Activated CD8-positive, alpha-beta T cell treated with anti-CD3 and anti-CD28 coated beads for 36 hours (primary cell): Measurements from ENCODE around the gene GSTT2. TPM values are rescaled to one million over a fixed set of nuclear protein-coding genes. Genes with fewer than 3 reads are reported as not detected.
"Not testable (repeated sequence)": the region's sequence is repeated elsewhere in the genome, so short reads cannot be mapped to it uniquely, and the experiment has no call there.

Experiments used
- ATAC-seq: fragments of 200-7000 bp; cut with Tn5 transposase; one replicate; pipeline ENCODE4 v1.10.0; 2021; ENCODE audit warnings: mild to moderate bottlenecking, moderate library complexity
- CTCF ChIA-PET: fragments of 350-600 bp; sonication (Branson Sonifier 250); formaldehyde crosslinking; loops from one replicate; lab custom pipeline; 2021; ENCODE audit warnings: antibody characterized with exemption; lab: Charles Lee
- POLR2A ChIA-PET: fragments of 350-600 bp; sonication (Branson Sonifier 250); formaldehyde crosslinking; loops from one replicate; lab custom pipeline; 2021; ENCODE audit warnings: antibody characterized with exemption; lab: Charles Lee
- DNase-seq: peaks from one replicate; pipeline ENCODE4 v3.0.0-alpha.2; 2020
- H3K27ac Mint-ChIP-seq: one replicate; pipeline ENCODE4 v1.8.0; 2021; ENCODE audit warnings: mild to moderate bottlenecking, mixed read lengths
- H3K27me3 Mint-ChIP-seq: one replicate; pipeline ENCODE4 v1.8.0; 2021; ENCODE audit warnings: mixed read lengths
- H3K36me3 Mint-ChIP-seq: one replicate; pipeline ENCODE4 v1.8.0; 2021; ENCODE audit warnings: low read depth, mixed read lengths
- H3K4me1 Mint-ChIP-seq: one replicate; pipeline ENCODE4 v1.8.0; 2021; ENCODE audit warnings: low read depth, mixed read lengths
- H3K4me3 Mint-ChIP-seq: one replicate; pipeline ENCODE4 v1.8.0; 2021; ENCODE audit warnings: mild to moderate bottlenecking, moderate library complexity, mixed read lengths
- H3K9me3 Mint-ChIP-seq: one replicate; pipeline ENCODE4 v1.8.0; 2021; ENCODE audit warnings: mixed read lengths
- CTCF ChIP-seq: fragments of 200-600 bp; IDR thresholded peaks from one replicate; pipeline ENCODE4 v1.8.0; 2022; ENCODE audit warnings: antibody characterized with exemption, mild to moderate bottlenecking
- intact Hi-C: fragments of 100-400 bp; cut with micrococcal nuclease; formaldehyde crosslinking; loops from one replicate; pipeline ENCODE4 v1.10.0; 2022
- total RNA-seq, 2 experiments: library from RNA; stranded (reverse); gene quantifications; one replicate each; pipeline ENCODE4 v1.2.3, GENCODE V29; 2021

GSTT2 gene
- not detected for total RNA-seq

- intact Hi-C loops, H3K4me3 Mint-ChIP-seq, H3K36me3 Mint-ChIP-seq, H3K27me3 Mint-ChIP-seq, ATAC-seq, CTCF ChIA-PET, H3K4me1 Mint-ChIP-seq, H3K27ac Mint-ChIP-seq, POLR2A ChIA-PET, DNase-seq, H3K9me3 Mint-ChIP-seq: not testable (repeated sequence)
These were observed at the start of gene GSTT2 for GRCh38 chr22:23979557-23980240. Gene GSTT2, plus strand, starts transcription at chr22:23980134.

GRCh38 chr22:23938328-23939016, 41.5 kb upstream of the GSTT2 start:
- no peaks in the 10 kb centered on the region for H3K36me3 Mint-ChIP-seq
- DNase-seq: no peak
- no peak overlapping the region for H3K27ac Mint-ChIP-seq
- TF ChIP-seq CTCF: no peak
- no peak for ATAC-seq
- no peak overlapping the region for H3K4me3 Mint-ChIP-seq
- CTCF ChIA-PET: no interaction called here
- H3K27me3 Mint-ChIP-seq: no peaks in the 10 kb centered on the region
- H3K9me3 Mint-ChIP-seq: no peaks in the 10 kb centered on the region
- no peaks in the 10 kb centered on the region for H3K4me1 Mint-ChIP-seq
- POLR2A ChIA-PET: no interaction called here
- intact Hi-C loops: no loop called here

GRCh38 chr22:23939017-23939357, 40.9 kb upstream of the GSTT2 start:
- DNase-seq (no peak), ATAC-seq (no peak)
- H3K36me3 Mint-ChIP-seq: no peaks in the 10 kb centered on the region
- no peak for TF ChIP-seq CTCF
- POLR2A ChIA-PET: no interaction called here
- no peaks in the 10 kb centered on the region for H3K4me1 Mint-ChIP-seq
- no peaks in the 10 kb centered on the region for H3K9me3 Mint-ChIP-seq
- H3K27me3 Mint-ChIP-seq: no peaks in the 10 kb centered on the region
- CTCF ChIA-PET: no interaction called here
- H3K27ac Mint-ChIP-seq: no peak overlapping the region
- H3K4me3 Mint-ChIP-seq: no peak overlapping the region
- intact Hi-C loops: no loop called here

GRCh38 chr22:23940166-23940565, 39.8 kb upstream of the GSTT2 start:
- H3K4me3 Mint-ChIP-seq, H3K9me3 Mint-ChIP-seq, H3K27me3 Mint-ChIP-seq, H3K36me3 Mint-ChIP-seq, DNase-seq, H3K27ac Mint-ChIP-seq, POLR2A ChIA-PET, H3K4me1 Mint-ChIP-seq, ATAC-seq, intact Hi-C loops, CTCF ChIA-PET: not testable (repeated sequence)

GRCh38 chr22:23947391-23947790, 32.5 kb upstream of the GSTT2 start:
- H3K4me1 Mint-ChIP-seq, DNase-seq, POLR2A ChIA-PET, CTCF ChIA-PET, H3K27ac Mint-ChIP-seq, H3K36me3 Mint-ChIP-seq, H3K4me3 Mint-ChIP-seq, intact Hi-C loops, H3K27me3 Mint-ChIP-seq, H3K9me3 Mint-ChIP-seq, ATAC-seq: not testable (repeated sequence)

- H3K27ac Mint-ChIP-seq, H3K27me3 Mint-ChIP-seq, CTCF ChIA-PET, POLR2A ChIA-PET, H3K9me3 Mint-ChIP-seq, H3K4me1 Mint-ChIP-seq, H3K4me3 Mint-ChIP-seq, DNase-seq, H3K36me3 Mint-ChIP-seq, intact Hi-C loops, ATAC-seq: not testable (repeated sequence)
These were observed 30.2 kb upstream of the GSTT2 start for GRCh38 chr22:23949764-23950163.

GRCh38 chr22:23951383-23951782, 28.6 kb upstream of the GSTT2 start:
- H3K4me3 Mint-ChIP-seq, H3K4me1 Mint-ChIP-seq, CTCF ChIA-PET, H3K27ac Mint-ChIP-seq, H3K27me3 Mint-ChIP-seq, H3K36me3 Mint-ChIP-seq, intact Hi-C loops, H3K9me3 Mint-ChIP-seq, POLR2A ChIA-PET: not testable (repeated sequence)
- ATAC-seq (peak; percentile 72), DNase-seq (peak; percentile 42)

GRCh38 chr22:23952794-23953405, 27.0 kb upstream of the GSTT2 start:
- H3K36me3 Mint-ChIP-seq, DNase-seq, H3K4me1 Mint-ChIP-seq, ATAC-seq, POLR2A ChIA-PET, CTCF ChIA-PET, H3K27me3 Mint-ChIP-seq, H3K27ac Mint-ChIP-seq, H3K4me3 Mint-ChIP-seq, H3K9me3 Mint-ChIP-seq, intact Hi-C loops: not testable (repeated sequence)

GRCh38 chr22:23953485-23953884, 26.4 kb upstream of the GSTT2 start:
- ATAC-seq, POLR2A ChIA-PET, H3K36me3 Mint-ChIP-seq, H3K27ac Mint-ChIP-seq, DNase-seq, CTCF ChIA-PET, H3K4me3 Mint-ChIP-seq, H3K27me3 Mint-ChIP-seq, H3K9me3 Mint-ChIP-seq, intact Hi-C loops, H3K4me1 Mint-ChIP-seq: not testable (repeated sequence)
